NCI-H128 (cell line): ENCODE data around the gene NKIRAS2.

Experiments
- DNase-seq: peaks from one replicate; lab custom pipeline; 2025; ENCODE audit not compliant: unreplicated experiment; lab: John Stamatoyannopoulos, UW

The NKIRAS2 gene

DNA sequence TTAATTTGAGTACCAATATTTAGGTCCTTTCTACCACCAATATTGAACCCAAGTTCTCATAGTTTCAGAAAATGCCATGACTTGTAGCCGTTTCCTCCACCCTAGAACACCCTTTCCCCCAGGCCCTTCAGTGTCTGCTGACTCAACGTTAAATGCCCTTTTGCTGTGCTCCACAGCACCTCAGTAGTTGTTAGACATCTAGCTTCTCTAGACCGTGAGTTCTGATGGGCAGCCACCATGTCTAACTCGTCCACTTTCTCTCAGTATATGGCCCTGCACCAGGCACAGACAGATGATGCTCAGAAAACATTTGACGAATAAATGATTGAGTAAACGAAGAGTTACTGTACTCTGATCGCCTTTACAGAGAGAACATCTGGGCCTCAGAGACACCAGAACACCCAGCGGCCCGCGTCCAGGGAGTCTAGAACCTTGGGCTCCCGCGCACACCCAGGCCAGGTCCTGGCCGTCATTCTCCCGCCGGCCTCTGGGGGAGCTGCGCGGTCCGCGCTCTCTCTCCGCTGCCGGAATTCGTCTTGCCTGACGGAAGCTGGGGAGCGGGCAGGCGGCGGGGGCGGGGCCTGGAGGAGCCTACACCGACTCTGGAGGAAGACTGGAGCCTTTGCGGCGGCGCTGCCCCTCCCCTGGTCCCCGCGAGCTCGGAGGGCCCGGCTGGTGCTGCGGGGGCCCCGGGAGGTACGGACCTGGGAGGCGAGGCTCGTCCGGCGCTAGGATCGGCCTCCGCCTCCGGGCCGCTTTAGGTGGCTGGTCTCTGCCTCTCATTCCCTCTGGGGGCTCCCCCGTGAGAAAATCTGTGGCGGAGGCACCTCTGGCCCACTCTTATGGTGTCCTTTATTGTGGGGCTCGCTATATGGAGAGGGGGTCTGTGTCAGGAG lies at the start of gene NKIRAS2:
NKIRAS2 (plus strand) TSS at position 582 of the 896 bp plus-strand sequence. CDS start 1,488 bp downstream, outside the sequence.
- peak; percentile 39 for DNase-seq

DNA sequence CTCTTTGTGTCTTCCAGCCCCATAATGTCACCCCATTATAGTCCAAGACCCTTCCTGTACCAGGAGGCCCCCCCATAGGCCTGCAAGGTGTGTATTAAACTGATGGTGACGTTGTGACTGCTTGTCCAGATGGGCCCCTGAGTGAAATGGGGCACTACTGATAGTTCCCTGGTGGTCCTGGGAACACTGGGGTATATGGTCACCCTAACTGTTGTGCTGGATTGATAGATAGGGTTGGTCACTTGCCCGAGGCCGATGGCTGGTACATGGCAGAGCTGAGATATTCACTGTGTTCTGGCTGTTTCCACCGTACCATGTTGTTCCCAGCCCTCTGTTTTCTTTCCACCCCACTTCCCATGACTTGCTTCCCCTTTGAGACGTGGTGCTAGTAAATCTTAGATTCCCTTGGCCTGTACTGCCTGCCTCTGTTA lies 49.0 kb upstream of the NKIRAS2 start:
- no peak for DNase-seq

DNA sequence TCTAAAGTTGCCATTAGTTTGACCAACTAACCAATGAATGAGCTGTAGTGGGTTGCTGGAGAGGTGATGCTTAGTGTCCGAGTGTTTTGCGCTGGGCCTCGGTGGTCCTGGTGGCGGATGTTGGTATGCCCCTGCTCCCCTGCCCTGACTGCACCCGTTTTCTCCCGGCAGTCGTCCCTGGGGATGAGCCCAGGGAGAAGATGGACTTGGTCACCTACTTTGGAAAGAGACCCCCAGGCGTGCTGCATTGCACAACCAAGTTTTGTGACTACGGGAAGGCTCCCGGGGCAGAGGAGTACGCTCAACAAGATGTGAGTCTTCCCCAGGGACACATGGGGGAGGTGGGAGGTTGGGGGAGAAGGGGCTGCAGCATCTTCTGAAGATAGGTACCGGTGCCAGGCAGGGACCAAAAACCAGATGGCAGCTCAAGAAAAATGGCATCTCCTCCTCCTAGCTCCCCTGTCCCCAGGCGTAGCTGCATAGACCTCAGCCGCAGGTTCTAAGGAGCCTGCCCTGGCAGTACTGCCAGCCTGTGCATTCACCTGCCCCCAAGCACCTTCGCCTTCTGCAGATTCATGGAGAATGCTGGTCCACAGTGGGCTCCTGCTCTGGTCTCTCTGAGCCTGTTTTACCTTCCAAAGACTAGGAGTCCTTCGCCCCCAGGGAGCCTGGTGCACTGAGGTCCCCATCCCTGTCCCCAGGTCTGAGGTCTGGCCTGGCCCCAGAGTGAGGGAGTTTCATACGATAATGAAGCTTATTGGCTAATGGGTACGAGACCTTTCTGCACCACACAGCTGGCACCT lies 48.0 kb upstream of the NKIRAS2 start:
- DNase-seq, result no peak

DNA sequence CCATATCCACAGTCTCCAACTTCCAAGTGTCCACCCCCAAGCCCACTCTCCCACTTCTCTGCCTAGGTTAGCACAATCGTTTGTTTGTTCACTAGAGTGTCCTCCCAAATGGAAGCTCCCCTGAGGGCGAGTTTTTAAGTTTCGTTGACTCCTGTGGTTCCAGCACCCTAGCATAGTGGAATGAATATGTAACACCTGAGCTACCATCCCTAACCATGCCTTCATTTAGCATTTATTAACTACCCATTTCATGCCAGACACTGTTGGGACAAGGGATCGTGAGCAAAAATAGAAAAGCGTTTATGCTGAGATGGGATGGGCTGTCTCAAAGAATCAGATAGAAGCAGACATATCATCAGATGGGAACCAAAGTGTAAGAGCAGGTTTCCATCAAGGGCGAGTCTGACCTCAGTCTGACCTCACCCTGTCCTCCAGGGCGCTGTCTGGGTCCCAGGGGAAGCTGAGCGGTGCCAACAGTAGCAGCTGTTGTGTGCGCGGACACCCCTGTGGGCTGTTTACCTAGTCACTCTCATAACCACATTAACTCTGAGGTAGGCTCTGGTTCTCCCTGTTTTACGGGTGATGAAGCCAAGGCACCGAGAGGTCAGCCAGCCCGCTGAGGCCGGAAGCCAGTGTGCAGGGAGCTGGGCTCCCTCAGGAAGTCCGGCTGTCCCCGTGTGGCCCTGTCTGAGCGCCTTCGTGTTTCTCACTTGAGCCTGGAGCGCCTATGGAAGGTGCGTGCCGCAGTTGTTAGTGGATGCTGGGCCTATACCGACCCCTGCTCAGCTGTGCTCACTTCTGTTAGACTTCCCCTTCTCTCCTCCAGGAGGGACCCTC lies 47.1 kb upstream of the NKIRAS2 start:
- no peak for DNase-seq

DNA sequence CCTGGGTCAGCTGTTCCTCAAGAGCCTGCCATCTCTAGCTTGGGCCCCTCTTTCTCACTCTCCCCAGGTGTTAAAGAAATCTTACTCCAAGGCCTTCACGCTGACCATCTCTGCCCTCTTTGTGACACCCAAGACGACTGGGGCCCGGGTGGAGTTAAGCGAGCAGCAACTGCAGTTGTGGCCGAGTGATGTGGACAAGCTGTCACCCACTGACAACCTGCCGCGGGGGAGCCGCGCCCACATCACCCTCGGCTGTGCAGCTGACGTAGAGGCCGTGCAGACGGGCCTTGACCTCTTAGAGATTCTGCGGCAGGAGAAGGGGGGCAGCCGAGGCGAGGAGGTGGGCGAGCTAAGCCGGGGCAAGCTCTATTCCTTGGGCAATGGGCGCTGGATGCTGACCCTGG lies 46.5 kb upstream of the NKIRAS2 start:
- no peak for DNase-seq

DNA sequence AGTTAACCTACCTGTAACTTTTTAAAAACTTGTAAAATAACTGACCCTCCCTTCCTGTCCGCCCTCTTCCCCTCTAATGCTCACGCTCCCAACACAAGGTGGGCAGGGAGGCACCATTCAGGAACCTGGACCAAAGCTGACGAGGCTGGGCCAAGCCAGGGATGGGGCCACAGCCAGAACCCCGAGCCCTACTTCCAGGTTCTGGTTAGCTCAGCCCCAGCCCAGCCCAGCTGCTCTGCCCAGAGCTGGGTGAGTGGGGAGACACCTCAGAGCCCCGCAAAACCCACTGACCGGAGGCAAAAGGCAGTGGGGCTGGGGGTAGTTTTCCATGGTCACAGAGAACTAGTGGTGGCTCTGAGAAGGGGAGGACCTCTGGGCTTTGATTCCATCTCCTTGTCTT lies 45.9 kb upstream of the NKIRAS2 start:
- DNase-seq, result no peak

DNA sequence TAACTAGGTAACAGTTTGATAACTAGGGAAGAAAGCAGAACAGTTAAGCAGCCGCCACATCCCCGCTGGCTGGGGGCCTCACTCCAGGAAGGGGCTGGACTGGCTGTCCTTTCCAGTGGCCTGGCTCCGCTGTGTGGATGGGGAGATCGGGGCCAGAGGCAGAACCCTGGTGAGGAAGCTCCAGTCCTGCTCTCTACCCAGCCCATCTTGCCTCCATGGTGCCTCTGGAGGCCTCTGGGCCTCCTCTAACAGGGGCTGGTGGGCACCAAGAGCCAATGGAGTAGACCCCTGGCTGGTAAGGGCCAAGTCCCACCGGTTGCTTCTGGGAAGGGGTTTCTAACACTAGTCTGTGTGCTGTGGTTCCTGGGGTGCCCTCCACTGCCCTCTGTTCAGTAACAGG lies 45.2 kb upstream of the NKIRAS2 start:
- no peak for DNase-seq

DNA sequence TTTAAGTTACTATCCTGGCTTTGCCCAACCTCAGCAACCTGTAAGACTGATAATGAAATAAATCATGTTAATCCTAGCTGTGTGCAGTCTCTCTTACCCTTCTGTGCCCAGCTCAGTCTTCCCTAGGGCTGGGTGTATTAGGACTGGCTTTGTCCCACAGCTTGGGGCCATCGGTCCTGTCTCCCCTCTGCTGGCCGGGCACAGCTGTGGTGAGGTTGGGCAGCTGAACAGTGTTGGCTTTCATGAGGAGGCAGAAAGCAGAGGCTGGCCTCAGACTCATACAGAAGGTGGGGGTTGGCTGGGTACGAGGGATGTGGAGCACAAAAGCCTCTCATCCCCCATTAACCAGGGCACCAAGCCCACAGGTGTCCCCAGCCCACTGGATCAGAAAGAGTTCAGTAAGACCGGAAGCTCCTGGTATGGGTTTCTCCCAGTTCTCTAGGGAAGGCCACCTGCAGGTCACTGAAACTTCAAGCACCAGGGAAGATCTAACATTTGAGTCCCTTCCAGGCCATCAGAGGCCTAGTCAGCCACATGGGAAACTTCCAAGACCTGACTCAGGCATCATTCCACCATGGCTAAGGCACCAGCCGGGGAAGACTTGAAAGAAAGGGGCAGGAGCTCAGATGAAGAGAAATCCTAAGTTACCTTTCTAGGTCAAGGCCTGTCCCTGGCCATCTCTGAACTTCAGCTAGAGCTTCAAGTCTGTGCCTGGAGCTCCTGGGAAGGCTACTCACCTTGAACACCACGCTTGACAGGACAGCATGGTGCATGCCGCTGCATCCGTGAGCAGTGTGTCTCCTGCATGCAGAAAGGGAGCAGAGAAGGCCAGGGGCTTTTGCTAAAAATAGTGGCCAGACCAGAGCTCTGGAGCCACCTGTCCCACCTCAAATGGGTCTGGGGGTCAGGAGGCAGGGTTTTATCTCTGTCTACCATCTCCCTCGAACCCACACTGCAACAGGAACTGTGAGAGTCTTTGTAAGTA lies 44.5 kb upstream of the NKIRAS2 start:
- DNase-seq, result no peak

DNA sequence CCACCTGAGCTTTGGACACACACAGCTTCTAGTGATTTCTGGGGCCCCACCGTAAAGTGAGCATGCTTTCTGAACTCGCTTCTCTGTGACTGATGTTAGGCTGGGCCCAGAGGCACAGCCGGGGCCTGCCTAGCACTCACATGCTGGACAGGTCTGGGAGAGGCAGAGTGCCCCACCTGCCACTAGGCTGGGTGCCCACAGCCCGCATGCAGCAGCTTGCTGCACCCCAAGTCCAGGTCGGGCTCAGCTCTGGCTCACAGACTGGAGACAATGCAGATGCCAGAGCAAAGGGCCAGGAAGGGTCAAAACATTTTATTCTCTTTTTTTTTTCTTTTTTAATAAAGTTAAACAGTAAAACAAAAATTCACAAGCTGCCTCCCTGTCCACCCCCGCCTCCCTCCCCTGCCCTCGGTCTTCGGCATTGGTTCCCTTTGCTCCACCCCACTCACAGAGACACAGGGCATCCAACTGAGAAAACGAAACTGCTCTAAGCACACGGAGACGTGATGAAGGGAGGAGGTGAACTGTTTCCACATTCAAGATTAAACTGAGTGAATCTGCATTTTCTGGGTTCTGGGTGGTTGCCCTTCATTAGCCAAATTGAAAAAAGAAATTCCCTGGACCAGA lies 43.6 kb upstream of the NKIRAS2 start:
- no peak for DNase-seq

DNA sequence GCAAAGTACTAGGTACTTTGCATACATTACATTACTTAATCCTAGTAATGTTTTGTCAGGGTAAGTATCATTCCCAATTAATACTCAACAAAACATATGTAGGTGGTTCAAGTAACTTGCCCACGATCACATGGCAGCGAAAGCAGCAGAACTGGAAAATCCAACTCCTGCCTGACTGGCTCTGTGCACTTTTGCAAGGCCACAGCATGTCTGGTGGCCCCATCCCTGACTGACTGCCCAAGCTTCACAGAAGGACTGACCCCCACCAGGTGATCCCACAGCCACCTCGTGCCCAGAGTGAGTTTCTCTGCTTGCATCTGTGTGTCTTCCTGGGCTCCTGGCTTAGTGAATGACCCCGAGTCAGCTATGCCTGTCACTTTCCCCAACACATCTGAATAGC lies 41.9 kb upstream of the NKIRAS2 start:
- DNase-seq, result no peak

DNA sequence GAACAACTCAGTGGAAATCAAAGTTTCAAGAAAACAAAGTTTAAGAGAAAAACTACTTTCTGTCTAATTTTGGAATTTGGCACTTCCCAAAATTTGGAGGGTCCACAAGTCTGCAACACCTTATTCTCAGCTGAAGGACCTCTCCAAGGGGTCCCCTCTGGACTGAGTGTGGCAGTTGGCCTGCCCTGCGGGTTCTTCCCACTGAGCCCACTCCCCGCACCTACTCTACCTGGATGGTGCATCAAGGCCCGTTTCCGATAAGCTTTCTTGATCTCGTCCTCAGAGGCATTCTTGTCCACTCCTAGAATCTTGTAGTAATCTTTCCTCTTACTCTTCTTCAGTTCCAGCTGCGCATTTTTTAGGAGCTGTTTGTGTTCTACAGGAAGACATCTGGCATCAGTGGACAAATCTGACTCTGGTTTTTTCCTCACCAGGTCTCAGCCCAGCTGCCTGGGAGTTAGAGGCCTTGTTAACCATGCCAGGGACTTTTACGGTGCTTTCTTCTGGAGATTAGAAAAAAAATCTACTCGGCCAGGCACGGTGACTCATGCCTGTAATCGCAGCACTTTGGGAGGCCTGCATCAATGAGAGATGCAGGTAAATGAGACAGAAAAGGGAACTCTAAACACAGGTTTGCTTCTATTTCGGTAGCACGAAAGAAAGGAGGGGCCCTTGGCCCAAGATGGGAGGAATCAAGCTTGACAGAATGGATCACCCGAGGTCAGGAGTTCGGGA lies 37.7 kb upstream of the NKIRAS2 start:
- no peak for DNase-seq

DNA sequence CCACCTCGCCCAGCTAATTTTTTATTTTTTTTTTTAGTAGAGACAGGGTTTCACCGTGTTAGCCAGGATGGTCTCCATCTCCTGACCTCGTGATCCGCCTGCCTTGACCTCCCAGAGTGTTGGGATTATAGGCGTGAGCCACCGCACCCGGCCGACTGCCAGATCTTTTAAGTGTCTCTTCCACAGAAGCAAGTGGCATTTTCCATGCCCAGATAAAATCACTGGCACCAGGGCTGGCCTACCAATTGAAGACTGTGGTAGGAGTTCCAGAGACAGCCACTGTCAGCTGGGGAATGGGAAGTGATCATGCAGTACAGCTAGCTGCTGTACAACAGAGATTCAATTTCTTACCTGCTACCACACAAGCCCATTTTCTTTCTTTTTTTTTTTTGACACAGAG lies 35.4 kb upstream of the NKIRAS2 start:
- no peak for DNase-seq

DNA sequence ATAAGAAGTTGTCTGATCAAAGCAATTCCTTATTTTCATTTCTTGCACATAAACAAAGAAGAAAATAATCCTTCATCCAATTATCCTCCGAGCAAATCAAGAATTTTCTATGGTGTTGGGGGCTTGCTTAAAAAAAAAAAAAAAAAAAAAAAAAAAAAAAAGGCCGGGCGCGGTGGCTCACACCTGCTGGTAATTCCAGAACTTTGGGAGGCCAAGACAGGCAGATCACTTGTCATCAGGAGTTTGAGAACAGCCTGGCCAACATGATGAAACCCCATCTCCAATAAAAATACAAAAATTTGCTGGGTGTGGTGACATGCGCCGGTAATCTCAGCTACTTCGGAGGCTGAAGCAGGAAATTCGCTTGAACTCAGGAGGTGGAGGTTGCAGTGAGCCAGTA lies 34.0 kb upstream of the NKIRAS2 start:
- DNase-seq, result no peak

DNA sequence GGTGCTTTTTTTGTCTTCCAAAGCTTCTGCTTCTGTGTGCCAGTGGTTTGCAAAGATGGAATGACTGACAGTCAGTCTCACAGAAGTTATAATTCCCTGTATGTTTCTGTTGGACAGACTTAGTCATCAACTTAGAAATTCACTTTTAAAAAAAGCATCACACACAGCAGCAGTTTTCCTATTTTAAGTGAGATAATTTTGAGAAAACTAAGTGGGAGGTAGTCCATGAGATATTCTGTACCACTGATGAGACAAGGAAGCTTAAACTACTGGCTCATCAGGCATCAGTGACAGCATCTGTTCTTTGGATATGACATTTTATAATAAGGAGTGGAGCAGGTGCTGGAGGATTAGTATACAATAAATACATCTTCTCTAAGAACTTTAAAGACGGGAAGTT lies 33.3 kb upstream of the NKIRAS2 start:
- DNase-seq, result no peak

DNA sequence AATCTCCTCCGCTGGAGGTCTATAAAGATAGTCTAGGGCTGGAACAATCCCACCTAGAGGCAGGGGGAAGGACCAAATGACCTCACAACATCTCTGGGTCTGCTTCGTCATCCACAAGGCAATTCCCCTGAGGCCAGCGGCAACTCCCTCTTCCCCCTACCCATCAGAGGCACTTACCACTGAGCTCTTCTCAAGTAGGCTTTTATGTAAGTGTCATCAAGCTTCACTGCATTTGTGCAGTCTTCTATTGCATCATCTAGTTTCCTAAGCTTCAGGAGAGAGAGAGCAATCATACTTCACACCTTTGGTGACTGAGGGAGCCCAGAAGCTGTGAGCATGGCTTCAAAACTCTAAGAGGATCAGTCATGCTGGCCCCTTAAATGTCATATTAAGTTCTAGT lies 32.2 kb upstream of the NKIRAS2 start:
- no peak for DNase-seq

DNA sequence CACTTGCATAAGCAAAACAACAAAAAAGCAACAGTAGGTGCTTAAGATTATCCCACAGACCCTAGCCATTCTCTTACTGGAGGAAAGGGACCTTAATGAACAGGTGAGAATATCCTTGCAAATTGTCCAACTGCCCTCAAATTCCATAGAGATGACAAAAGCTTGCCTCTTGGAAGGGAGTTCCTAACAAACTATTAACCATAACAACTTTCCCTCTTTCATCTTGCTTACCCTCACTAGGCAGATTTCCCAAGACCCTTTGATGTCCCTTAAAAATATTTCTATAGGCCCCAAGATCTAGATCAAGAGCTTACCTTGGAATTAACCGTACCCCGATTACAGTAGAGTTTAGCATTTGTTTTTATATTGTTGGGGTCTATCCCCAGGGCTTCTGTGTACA lies 31.5 kb upstream of the NKIRAS2 start:
- DNase-seq, result no peak

DNA sequence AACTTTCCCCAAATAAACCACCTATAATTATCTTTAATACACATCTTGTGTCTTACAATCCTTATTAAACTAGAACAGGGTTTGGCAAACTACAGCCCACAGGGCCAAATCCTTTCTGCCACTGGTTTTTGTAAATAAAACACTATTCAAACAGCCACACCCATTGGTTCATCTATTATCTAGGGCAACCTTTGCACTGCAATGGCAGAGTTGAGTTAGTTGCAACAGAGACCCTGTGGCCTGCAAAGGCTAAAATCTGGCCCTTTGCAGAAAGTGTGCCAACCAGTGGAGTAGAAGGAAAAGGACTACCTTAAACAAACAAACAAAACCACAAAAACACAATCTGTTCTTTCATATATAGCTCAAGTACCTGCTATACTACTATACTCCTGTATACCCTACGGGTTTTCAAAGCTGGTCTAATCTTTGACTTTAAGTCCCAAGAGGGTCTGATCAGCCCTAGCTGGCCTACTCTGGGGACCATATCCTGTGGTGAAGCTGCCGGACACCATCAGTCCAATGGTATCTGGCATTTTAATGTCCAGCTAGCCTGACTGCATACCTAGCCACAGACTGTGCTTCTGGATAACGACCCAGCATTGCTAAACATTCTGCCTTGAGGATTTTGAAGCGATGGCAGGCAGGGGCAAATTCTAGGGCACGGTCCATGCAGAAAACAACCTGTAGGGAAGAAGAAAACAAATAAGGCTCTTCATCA lies 30.0 kb upstream of the NKIRAS2 start:
- DNase-seq, result no peak

DNA sequence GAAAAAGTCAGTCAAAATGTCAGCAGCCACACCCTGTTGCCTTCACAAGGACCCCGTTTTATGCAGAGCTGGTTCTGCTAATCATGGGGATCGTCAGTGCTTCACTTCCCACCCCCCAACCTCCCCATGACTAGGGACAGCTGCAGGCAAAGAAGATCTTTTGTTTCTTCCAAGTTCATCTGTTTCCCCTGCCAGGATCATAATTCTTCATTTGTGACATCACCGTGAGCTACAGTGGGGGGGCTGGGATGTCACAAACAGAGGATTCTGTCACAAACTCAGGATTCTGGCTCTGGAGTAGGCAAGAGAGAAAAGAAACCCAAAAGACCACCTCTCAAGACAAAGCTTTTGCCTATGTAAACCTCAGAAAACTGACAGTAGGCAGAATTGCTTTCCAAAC lies 27.3 kb upstream of the NKIRAS2 start:
- no peak for DNase-seq

DNA sequence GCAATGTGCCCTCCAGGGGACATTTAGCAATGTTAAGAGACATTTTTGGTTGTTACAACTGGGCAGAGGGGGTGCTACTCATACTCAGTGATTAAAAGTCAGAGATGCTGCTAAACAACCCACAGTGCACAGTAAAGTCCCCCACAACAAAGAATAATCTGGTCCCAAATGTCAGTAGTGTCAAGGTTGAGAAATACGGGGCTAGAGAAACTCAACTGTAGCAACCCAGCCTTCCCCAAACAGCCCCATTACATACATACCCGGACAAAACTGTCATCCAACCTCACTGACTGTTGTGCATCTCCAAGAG lies 23.1 kb upstream of the NKIRAS2 start:
- DNase-seq, result no peak
